ENCODE data around the gene C1orf115.

Gene C1orf115

DNA sequence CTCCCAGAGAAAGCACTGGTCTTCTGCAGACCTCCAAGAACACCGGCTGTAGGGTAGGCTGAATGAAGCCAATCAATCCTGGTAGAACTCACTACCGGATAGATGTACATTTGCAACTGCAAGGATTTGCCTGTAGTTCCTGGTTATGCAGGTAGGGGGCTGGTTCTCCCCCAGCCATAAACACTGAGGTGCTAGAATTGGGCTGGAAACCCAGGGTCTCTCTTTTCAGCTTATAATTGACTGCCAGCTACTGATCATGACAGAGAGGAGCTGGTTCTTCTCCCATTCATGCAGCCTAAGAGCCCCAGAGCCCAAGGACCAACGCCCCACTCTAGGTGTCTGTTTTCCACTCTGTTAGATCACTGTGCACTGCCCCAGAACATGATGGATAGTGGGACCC, 36.5 kb downstream of the C1orf115 start:
- no peak for FAIRE-seq

- FAIRE-seq = no peak
Measured at GRCh38 chr1:220727519-220727918, 37.4 kb downstream of the C1orf115 start.

DNA sequence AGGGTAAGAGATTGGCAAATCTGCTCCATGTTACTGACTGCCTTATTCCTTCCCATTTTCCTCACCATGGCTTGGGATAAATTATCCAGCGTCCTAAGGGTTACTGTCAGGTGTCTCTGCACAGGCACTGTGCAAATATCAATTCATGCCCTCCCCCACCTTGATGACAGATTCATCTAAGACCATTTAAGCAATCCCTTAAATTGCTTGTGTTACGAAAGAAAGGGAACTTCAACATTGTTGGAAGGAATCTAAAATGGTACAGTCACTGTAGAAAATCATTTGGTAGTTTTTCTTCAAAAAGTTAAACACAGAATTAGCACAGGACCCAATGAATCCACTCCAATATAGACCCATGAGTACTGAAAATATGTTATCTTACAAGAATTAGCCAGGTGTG, 40.3 kb downstream of the C1orf115 start:
- FAIRE-seq = no peak

DNA sequence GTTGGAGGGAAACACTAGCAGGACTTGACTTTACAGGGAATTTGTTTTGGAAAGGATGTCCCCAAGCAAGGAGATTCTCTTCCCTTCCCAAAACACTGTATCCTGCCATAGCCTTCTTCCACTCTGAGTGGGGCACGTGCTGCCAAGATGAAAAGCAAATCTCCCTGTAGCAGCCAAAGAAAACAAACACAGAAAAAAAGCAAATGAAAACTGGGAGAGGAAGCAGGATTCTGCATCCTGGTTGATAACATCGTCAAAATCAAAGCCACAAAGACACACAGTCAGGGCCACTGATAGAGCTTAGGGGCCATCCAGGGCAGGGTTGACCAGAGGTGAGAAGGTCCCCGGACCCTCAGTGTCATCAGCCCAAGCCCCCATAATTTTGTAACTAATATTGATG, 42.0 kb downstream of the C1orf115 start:
- no peak for FAIRE-seq

DNA sequence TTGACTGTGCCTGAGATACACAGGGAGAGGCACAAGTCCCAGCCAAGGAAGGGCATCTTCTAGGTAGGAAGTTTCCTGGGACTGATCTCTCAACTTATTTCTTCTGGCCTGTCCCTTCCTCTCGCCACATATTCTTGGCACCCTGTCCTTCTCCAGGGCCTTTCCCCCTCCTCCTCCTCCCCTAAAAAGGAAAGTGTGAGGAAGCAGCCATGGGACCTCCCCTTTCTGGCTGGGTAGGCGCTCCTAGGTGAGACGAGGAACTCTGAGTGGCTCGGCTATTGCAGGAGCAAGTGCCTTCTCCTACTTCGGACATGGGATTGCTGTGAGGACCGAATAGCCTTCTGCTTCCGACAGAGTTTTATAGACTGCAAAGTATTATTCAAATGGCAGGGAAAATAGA, 42.5 kb downstream of the C1orf115 start:
- no peak for FAIRE-seq

DNA sequence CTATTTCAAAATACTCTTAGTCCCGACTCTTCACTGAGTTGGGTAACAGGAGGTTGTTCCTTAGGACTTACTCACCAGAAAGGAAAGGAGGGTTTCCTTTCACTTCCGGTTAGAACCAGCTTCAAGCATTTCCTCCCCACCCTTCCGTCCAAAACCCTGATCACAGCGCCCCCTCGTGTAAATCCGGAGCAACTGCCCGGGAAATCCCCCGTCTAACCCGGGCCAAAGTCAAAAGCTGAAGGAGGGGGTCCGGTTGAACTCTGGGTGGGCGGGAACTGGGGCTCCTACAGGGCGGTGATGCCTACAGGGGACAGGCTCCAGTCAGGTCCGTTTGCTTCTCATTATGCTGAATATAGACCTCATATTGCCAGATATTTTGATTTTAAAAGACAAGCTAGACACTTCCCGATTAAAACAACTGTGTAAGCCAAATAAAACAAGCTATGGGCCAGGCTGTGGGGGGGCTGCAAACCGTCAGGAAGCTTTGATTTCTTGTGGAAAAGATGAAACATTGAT, 43.0 kb downstream of the C1orf115 start:
- FAIRE-seq = no peak

GRCh38 chr1:220734571-220735326, 44.6 kb downstream of the C1orf115 start:
- no peak for FAIRE-seq

- peak; percentile 10 for FAIRE-seq
Measured at GRCh38 chr1:220736283-220736682, 46.1 kb downstream of the C1orf115 start.

GRCh38 chr1:220741349-220741748, 51.2 kb downstream of the C1orf115 start:
- FAIRE-seq = no peak

- FAIRE-seq = no peak
Measured at GRCh38 chr1:220741825-220742224, 51.7 kb downstream of the C1orf115 start.

- no peak for FAIRE-seq
Measured at GRCh38 chr1:220742520-220742919, 52.4 kb downstream of the C1orf115 start.

DNA sequence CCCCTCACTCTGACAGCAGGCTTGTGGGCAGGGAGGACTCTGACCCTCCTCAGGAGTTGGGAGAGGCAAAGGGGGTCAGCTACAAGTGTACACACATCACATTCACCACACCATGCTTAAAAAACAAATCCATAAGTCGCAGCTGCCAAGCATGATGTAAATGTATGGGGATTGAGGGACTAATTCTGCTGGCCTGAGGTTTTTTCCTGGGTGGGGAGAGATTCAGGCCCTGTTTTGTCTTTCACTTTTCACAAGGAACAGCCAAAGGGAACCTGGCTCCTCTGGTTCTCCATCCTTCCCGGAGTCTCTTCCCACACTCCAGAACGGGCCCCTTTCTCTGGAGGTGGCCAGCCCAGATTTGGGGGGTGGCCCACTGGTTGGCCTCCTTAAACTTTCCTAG, 56.7 kb downstream of the C1orf115 start:
- no peak for FAIRE-seq

DNA sequence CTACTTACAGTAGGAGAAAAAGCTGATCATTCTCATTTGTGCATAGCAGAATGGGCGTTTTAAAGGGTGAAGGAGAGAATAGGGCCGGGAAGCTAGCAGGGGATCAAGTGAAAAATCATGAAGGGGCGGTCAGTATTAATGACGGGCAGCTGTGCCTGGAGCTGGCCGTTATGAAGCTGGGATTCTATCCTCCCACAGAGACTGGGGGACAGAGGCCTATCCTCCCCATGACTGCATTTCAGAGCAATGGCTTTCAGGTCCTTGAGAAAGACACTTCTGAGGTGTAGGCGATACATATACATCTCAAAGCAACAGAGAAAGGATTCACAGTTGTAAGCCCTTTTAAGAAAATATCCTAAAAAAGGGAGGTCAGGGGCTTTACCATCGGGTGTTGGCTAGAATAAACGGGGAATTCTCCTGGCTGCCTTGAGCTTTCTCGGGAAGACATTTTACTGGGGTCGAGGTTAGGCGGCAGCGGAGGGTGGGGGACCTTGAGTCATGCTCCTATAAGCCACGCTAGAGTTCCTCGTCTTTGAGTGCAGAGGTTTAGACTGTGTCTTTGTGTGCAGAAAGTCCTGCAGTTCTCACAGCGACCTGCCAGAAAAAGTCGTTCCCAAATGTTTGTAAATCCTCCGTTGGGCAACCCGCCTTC, 57.4 kb downstream of the C1orf115 start:
- no peak for FAIRE-seq

DNA sequence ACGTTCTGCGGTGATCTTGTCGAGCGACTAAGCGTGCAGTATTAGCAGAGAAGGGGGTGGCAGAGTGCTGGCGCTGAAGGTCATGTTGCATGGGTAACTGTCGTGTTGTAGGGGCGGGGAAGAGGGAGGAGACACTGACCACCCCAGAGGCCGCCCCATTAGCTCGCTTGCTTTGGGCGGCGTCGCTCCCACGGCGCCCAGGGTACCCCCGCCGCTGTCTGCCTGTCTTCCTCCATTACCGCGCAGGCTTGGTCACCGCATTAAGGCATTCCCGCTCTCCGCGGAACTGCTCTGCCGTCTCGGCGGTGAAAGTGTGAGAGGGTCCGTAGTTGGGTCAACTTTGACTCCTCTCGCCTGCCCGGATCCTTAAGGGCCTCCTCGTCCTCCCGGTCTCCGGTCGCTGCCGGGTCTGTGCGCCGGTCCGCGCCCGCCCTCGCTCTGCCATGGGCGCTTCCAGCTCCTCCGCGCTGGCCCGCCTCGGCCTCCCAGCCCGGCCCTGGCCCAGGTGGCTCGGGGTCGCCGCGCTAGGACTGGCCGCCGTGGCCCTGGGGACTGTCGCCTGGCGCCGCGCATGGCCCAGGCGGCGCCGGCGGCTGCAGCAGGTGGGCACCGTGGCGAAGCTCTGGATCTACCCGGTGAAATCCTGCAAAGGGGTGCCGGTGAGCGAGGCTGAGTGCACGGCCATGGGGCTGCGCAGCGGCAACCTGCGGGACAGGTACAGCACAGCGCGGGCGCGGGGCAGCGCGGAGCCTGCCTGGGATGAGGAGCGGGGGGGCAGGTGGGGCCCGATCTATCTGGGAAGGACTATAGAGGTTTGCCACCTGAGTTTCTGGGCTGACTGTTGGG, 58.1 kb downstream of the C1orf115 start, which contains the start of gene MTARC2:
Gene MTARC2, plus strand, starts transcription at position 234 of the 846 bp plus-strand sequence. Its CDS starts 210 bp downstream, at position 444.
- no peak for FAIRE-seq
